Ovary (tissue), 9 donors: Measurements from ENCODE around the gene LIMS2. TPM values are rescaled to one million over a fixed set of nuclear protein-coding genes. Genes with fewer than 3 reads are reported as not detected.

ENCODE experiments used
- DNase-seq, 5 donors: peaks; one replicate each; pipeline ENCODE4 v3.0.0-alpha.2; 2019 to 2020
- H3K27ac ChIP-seq, 2 donors: fragments of 200-600 bp; one replicate each; pipeline versions ENCODE4 v1.5.1 to v1.8.0; 2019 to 2022
- H3K27me3 ChIP-seq: fragments of 200-600 bp; one replicate; pipeline ENCODE4 v1.8.0; 2022
- H3K36me3 ChIP-seq: fragments of 200-600 bp; sonication (generic); one replicate; pipeline ENCODE4 v1.5.1; 2019
- H3K4me1 ChIP-seq: one replicate; pipeline ENCODE4 v1.8.1; 2013; ENCODE audit warnings: mild to moderate bottlenecking, moderate library complexity; ENCODE audit not compliant: insufficient read depth
- H3K4me3 ChIP-seq: fragments of 200-600 bp; sonication (generic); one replicate; pipeline ENCODE4 v1.5.1; 2017
- H3K9me3 ChIP-seq, 2 donors: fragments of 200-600 bp in 1 of 2; sonication (generic) in 1 of 2; one replicate each; pipeline versions ENCODE4 v1.5.1 to v1.8.1; 2013 to 2019; ENCODE audit warnings: mild to moderate bottlenecking in 1 of 2, moderate library complexity in 1 of 2
- EP300 ChIP-seq: sonication (generic); formaldehyde crosslinking; IDR thresholded peaks from one replicate; pipeline ENCODE4 v1.6.1; 2017; ENCODE audit warnings: antibody characterized with exemption
- POLR2A ChIP-seq: fragments of 450-650 bp; IDR thresholded peaks from one replicate; pipeline ENCODE4 v1.6.1; 2017; ENCODE audit warnings: antibody characterized with exemption, mild to moderate bottlenecking, moderate library complexity
- WGBS, 3 donors: extraction: QIAGEN DNeasy Blood & Tissue Kit in 1 of 3; methylation state at CpG; one replicate each; pipeline versions ENCODE4 v1.1.5 to v1.1.7; 2013 to 2017; 5-methylcytosine and 5-hydroxymethylcytosine counted together
- intact Hi-C, 4 donors: fragments of 100-400 bp; cut with DNase I; formaldehyde crosslinking; loops; one replicate each; pipeline versions ENCODE4 v1.11.0 to v1.15.1; 2022 to 2023
- polyA plus RNA-seq, 2 donors: library from polyadenylated mRNA; stranded (reverse); fragments of 200-250 nt in 1 of 2; fragments of 350-450 nt in 1 of 2; fragmentation: Illumina TruSeq in 1 of 2; extraction: RNeasy Lipid Tissue Mini Kit (QIAGEN cat#74804) in 1 of 2; gene quantifications; one replicate each; pipeline ENCODE4 v1.2.3, GENCODE V29; 2013 to 2014
- total RNA-seq, 7 donors: library from RNA; depleted of rRNA in 2 of 7; stranded (reverse); fragments of >200 nt in 2 of 7; fragmentation: NEBNext Ultra II Directional in 3 of 7; extraction: Animal tissue kit (Norgen Biotek cat#: 25700) in 3 of 7; gene quantifications; one replicate each; pipeline versions ENCODE4 v1.1.0 to v1.2.4, GENCODE V29; 2016 to 2023
- TF ChIP-seq, protein P1 (sequence below), 3 donors: fragments of 450-650 bp in 2 of 3; fragments of 200-600 bp in 1 of 3; IDR thresholded peaks; one replicate each; pipeline versions ENCODE4 v1.5.1 to v1.8.0; 2016 to 2022; ENCODE audit warnings: antibody characterized with exemption in 3 of 3, mild to moderate bottlenecking in 1 of 3
- donor health status: DM: no; HTN: no; CAD: no; lungs with moderate emphysema.
- donor health status: DM: no; HTN: no; CAD: no.
- donor health status: Bipolar disorder and iron deficiency.
- donor health status: DM: yes; HTN: yes; CAD: no.
- donor health status: DM: no; HTN: no; CAD: no.
- donor health status: DM: yes; HTN: yes; CAD: no.

The LIMS2 gene
- total and polyA plus RNA-seq, 9 donors = 3.8 to 70.4 (median 19.1) TPM

DNA sequence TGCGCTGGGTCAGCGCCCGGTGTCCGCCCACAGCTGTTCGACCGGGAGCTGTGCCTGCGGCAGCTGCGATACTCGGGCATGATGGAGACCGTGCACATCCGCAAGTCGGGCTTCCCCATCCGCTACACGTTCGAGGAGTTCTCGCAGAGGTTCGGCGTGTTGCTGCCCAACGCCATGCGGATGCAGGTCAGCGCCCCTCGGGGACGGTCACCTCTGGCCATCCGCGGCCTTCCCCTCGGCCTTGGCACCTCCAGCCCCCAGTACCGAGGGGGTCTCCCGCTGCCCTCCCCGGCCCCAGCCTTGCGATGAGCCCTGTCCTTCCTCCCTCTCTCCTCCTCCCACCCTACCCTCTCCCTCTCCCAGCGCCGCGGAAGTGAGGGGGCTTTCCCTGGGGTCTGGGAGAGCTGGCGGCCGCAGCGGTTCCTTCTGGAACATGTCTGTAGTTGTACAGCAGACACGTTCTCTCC, 82.5 kb downstream of the LIMS2 start:
- peak in 1 of 5 donors; percentile 27 for DNase-seq
- intact Hi-C loops = no loop called here

GRCh38 chr2:127591221-127591923, 84.0 kb downstream of the LIMS2 start:
- Histone ChIP-seq H3K9me3 (no peaks in the 10 kb centered on the region), H3K36me3 (no peaks in the 10 kb centered on the region), H3K4me3 (no peak overlapping the region), H3K27ac (no peak overlapping the region), H3K4me1 (no peaks in the 10 kb centered on the region), H3K27me3 (no peaks in the 10 kb centered on the region)
- 49 to 54% (median 50%) methylated on average over 10 of the region's 10 CpGs for WGBS, 3 donors
- DNase-seq = peak in 1 of 5 donors; percentile 43
- intact Hi-C loops = no loop called here
- TF ChIP-seq POLR2A (no peak), EP300 (no peak)
- TF ChIP-seq, protein P1, sequence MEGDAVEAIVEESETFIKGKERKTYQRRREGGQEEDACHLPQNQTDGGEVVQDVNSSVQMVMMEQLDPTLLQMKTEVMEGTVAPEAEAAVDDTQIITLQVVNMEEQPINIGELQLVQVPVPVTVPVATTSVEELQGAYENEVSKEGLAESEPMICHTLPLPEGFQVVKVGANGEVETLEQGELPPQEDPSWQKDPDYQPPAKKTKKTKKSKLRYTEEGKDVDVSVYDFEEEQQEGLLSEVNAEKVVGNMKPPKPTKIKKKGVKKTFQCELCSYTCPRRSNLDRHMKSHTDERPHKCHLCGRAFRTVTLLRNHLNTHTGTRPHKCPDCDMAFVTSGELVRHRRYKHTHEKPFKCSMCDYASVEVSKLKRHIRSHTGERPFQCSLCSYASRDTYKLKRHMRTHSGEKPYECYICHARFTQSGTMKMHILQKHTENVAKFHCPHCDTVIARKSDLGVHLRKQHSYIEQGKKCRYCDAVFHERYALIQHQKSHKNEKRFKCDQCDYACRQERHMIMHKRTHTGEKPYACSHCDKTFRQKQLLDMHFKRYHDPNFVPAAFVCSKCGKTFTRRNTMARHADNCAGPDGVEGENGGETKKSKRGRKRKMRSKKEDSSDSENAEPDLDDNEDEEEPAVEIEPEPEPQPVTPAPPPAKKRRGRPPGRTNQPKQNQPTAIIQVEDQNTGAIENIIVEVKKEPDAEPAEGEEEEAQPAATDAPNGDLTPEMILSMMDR (IDR thresholded peaks at IDR 0.05) = no peak

More for the DNA sequence above, 82.5 kb downstream of the LIMS2 start:
- TF ChIP-seq, protein P1 (IDR thresholded peaks at IDR 0.05) = no peak
- TF ChIP-seq EP300 = no peak
- Histone ChIP-seq H3K27me3 (no peaks in the 10 kb centered on the region), H3K27ac (no peak overlapping the region), H3K4me3 (no peak overlapping the region), H3K36me3 (no peaks in the 10 kb centered on the region), H3K4me1 (no peaks in the 10 kb centered on the region), H3K9me3 (no peaks in the 10 kb centered on the region)
- 90 to 95% (median 92%) methylated on average over 37 of the region's 37 CpGs for WGBS, 3 donors

- H3K4me3 ChIP-seq = no peak overlapping the region
- no peaks in the 10 kb centered on the region for H3K36me3 ChIP-seq
- TF ChIP-seq, protein P1 (IDR thresholded peaks at IDR 0.05) = no peak
- TF ChIP-seq POLR2A = no peak
- no peak for TF ChIP-seq EP300
- WGBS, 3 donors = 86 to 93% (median 93%) methylated on average over 8 of the region's 8 CpGs
- DNase-seq = peak in 1 of 5 donors; percentile 3
- no peak overlapping the region for H3K27ac ChIP-seq
- no peaks in the 10 kb centered on the region for H3K9me3 ChIP-seq
- intact Hi-C loops = no loop called here
- no peaks in the 10 kb centered on the region for H3K27me3 ChIP-seq
- H3K4me1 ChIP-seq = no peaks in the 10 kb centered on the region
These were observed 84.7 kb downstream of the LIMS2 start for GRCh38 chr2:127590386-127591190.

- H3K27ac ChIP-seq = no peak overlapping the region
- WGBS, 3 donors = 87 to 91% (median 90%) methylated on average over 4 to 5 of the region's 5 CpGs
- DNase-seq = peak in 1 of 5 donors; percentile 18
- H3K27me3 ChIP-seq = no peaks in the 10 kb centered on the region
- no peaks in the 10 kb centered on the region for H3K9me3 ChIP-seq
- TF ChIP-seq, protein P1 (IDR thresholded peaks at IDR 0.05) = no peak
- TF ChIP-seq EP300 (no peak), POLR2A (no peak)
- intact Hi-C loops = no loop called here
- no peaks in the 10 kb centered on the region for H3K36me3 ChIP-seq
- no peak overlapping the region for H3K4me3 ChIP-seq
- no peaks in the 10 kb centered on the region for H3K4me1 ChIP-seq
These were observed 85.5 kb downstream of the LIMS2 start for GRCh38 chr2:127589841-127590240.
